Panc1 (cell line): ENCODE results near the gene TBC1D2B. TPM values are rescaled to one million over a fixed set of nuclear protein-coding genes. Genes with fewer than 3 reads are reported as not detected.

Experiments
- ATAC-seq: fragments of 200-7000 bp; cut with Tn5 transposase; 2 replicates; pipeline ENCODE4 v1.9.1; 2020; ENCODE audit warnings: mild to moderate bottlenecking, moderate library complexity
- BruUV-seq: library from RNA; stranded (reverse); fragments of 400-500 nt; replicated peaks from 2 replicates; lab custom pipeline; 2021; lab: Mats Ljungman, UMichigan
- CTCF ChIA-PET: fragments of 300-600 bp; sonication (Branson Sonifier 250); formaldehyde crosslinking; loops from one replicate; lab custom pipeline; 2022; ENCODE audit warnings: antibody characterized with exemption; lab: Charles Lee
- POLR2A ChIA-PET: fragments of 300-600 bp; sonication (Branson Sonifier 250); formaldehyde crosslinking; loops from one replicate; lab custom pipeline; 2022; ENCODE audit warnings: antibody characterized with exemption; lab: Charles Lee
- DNase-seq: peaks from one replicate; pipeline ENCODE4 v3.0.0-alpha.2; 2010; ENCODE audit warnings: low read depth, low spot score
- H3K27ac ChIP-seq: 2 replicates; pipeline ENCODE4 v1.5.1; 2011; ENCODE audit warnings: mild to moderate bottlenecking, low read length, inconsistent platforms
- H3K27me3 ChIP-seq: fragments of 200-500 bp; sonication (Bioruptor generic); 2 replicates; pipeline ENCODE4 v1.6.0; 2014; ENCODE audit warnings: low read length, inconsistent platforms; ENCODE audit not compliant: control insufficient read depth, insufficient read depth
- H3K36me3 ChIP-seq: fragments of 200-500 bp; sonication (Bioruptor generic); 2 replicates; pipeline ENCODE4 v1.5.1; 2014; ENCODE audit warnings: inconsistent platforms, mild to moderate bottlenecking, low read length, moderate library complexity; ENCODE audit not compliant: control insufficient read depth, insufficient read depth
- H3K4me1 ChIP-seq: 2 replicates; pipeline ENCODE4 v1.5.1; 2011; ENCODE audit warnings: inconsistent platforms, mild to moderate bottlenecking, low read length, moderate library complexity; ENCODE audit not compliant: control insufficient read depth, insufficient read depth
- H3K4me3 ChIP-seq, 2 experiments: 2 replicates each; pipeline ENCODE4 v1.5.1; 2011 to 2012; ENCODE audit warnings: low read depth in 2 of 2, low read length in 2 of 2, mild to moderate bottlenecking in 2 of 2, inconsistent platforms in 1 of 2, moderate library complexity in 1 of 2
- H3K9me3 ChIP-seq: fragments of 200-500 bp; sonication (Bioruptor generic); 2 replicates; pipeline ENCODE4 v1.5.1; 2014; ENCODE audit warnings: low read depth, mild to moderate bottlenecking, inconsistent platforms, low read length, moderate library complexity; ENCODE audit not compliant: control insufficient read depth, insufficient read depth
- CTCF ChIP-seq: fragments of 450-650 bp; IDR thresholded peaks from 2 replicates; pipeline ENCODE4 v1.5.1; 2017; ENCODE audit warnings: mild to moderate bottlenecking
- POLR2AphosphoS5 ChIP-seq: IDR thresholded peaks from 2 replicates; pipeline ENCODE4 v1.6.1; 2012; ENCODE audit warnings: mild to moderate bottlenecking, low read depth, low read length, moderate library complexity
- SIN3A ChIP-seq: IDR thresholded peaks from 2 replicates; pipeline ENCODE4 v1.6.1; 2012; ENCODE audit warnings: low read depth, mild to moderate bottlenecking, low read length, moderate library complexity, borderline replicate concordance; ENCODE audit not compliant: insufficient read depth
- TCF7L2 ChIP-seq: IDR thresholded peaks from 2 replicates; pipeline ENCODE4 v1.6.1; 2011; ENCODE audit warnings: mild to moderate bottlenecking, low read depth, low read length, inconsistent platforms
- in situ Hi-C: cut with HindIII; loops from 2 replicates; pipeline ENCODE4 v1.10.0; 2016; ENCODE audit warnings: low sequenced_read_pairs, low pct_unique_long_range_greater_than_20kb
- intact Hi-C: fragments of 100-400 bp; cut with micrococcal nuclease; formaldehyde crosslinking; loops from one replicate; pipeline ENCODE4 v1.10.0; 2022; ENCODE audit not compliant: unreplicated experiment
- total RNA-seq: library from RNA; stranded (reverse); gene quantifications from one replicate; pipeline ENCODE4 v1.2.1, GENCODE V29; 2021; ENCODE audit not compliant: unreplicated experiment
- TF ChIP-seq, protein P1 (sequence below), 2 experiments: IDR thresholded peaks; 2 replicates each; pipeline ENCODE4 v1.6.1; 2011 to 2012; ENCODE audit warnings: low read depth in 2 of 2, control low read depth in 1 of 2, low read length in 1 of 2, mild to moderate bottlenecking in 1 of 2, moderate library complexity in 1 of 2; ENCODE audit not compliant: insufficient read depth in 1 of 2

The TBC1D2B gene
- total RNA-seq, 1 experiment from 2014 or later = 59.3 TPM

DNA sequence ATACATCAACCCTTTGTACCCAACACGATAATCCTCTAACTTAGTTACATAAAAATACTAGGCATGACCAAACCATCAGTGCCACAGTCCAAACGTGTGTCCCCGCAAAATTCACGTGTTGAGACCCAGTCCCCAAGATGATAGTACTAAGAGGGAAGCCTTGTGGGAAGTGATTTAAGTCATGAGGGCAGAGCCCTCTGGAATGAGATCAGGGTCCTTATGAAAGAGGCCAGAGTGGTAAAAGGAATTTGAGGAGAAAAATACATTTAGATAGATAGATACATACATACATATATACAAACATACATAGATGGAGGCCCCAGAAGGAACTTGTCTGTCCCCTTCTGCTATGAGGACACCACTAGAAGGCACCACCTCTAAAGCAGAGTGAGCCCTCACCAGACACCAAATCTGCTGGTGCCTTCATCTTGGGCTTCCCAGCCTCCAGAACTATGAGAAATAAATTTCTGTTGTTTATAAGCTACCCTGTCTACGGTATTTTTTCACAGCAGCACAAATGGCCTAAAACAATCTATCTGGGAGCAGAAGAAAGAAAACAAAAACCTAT, 8.0 kb downstream of the TBC1D2B start:
- TF ChIP-seq CTCF = peak; percentile 9; the same call in 1 of the 2 replicates
- TF ChIP-seq, protein P1, sequence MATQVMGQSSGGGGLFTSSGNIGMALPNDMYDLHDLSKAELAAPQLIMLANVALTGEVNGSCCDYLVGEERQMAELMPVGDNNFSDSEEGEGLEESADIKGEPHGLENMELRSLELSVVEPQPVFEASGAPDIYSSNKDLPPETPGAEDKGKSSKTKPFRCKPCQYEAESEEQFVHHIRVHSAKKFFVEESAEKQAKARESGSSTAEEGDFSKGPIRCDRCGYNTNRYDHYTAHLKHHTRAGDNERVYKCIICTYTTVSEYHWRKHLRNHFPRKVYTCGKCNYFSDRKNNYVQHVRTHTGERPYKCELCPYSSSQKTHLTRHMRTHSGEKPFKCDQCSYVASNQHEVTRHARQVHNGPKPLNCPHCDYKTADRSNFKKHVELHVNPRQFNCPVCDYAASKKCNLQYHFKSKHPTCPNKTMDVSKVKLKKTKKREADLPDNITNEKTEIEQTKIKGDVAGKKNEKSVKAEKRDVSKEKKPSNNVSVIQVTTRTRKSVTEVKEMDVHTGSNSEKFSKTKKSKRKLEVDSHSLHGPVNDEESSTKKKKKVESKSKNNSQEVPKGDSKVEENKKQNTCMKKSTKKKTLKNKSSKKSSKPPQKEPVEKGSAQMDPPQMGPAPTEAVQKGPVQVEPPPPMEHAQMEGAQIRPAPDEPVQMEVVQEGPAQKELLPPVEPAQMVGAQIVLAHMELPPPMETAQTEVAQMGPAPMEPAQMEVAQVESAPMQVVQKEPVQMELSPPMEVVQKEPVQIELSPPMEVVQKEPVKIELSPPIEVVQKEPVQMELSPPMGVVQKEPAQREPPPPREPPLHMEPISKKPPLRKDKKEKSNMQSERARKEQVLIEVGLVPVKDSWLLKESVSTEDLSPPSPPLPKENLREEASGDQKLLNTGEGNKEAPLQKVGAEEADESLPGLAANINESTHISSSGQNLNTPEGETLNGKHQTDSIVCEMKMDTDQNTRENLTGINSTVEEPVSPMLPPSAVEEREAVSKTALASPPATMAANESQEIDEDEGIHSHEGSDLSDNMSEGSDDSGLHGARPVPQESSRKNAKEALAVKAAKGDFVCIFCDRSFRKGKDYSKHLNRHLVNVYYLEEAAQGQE (IDR thresholded peaks at IDR 0.05; ENCODE audit: insufficient read depth in 1 of 2, low read depth in 2 of 2, low read length in 1 of 2) = no peak
- TF ChIP-seq POLR2AphosphoS5 = no peak
- TF ChIP-seq TCF7L2 = no peak
- no peak for TF ChIP-seq SIN3A
- intact Hi-C loops (no loop called here), in situ Hi-C loops (no loop called here)
- H3K36me3 ChIP-seq = no peaks in the 10 kb centered on the region
- no peak for ATAC-seq
- POLR2A ChIA-PET = no interaction called here
- peaks cover 90% of the 10 kb centered on the region for H3K4me1 ChIP-seq
- H3K4me3 ChIP-seq = no peak overlapping the region
- no peaks in the 10 kb centered on the region for H3K9me3 ChIP-seq
- CTCF ChIA-PET = interaction anchor here (0.7 to 1.0 kb wide), 2 partner anchors 35 to 171 kb away, joined by 3 read pairs; no protein-coding TSS in a partner anchor
- no peaks in the 10 kb centered on the region for H3K27me3 ChIP-seq
- BruUV-seq = no TSS peak
- peak overlapping the region; percentile 96 for H3K27ac ChIP-seq
- DNase-seq = no peak

- Histone ChIP-seq H3K36me3 (no peaks in the 10 kb centered on the region), H3K27me3 (no peaks in the 10 kb centered on the region), H3K4me3 (peak overlapping the region in 1 of 2 experiments; percentile 12; a peak in 1 of 4 replicates), H3K27ac (peak overlapping the region; percentile 96), H3K4me1 (peaks cover 91% of the 10 kb centered on the region), H3K9me3 (no peaks in the 10 kb centered on the region)
- in situ Hi-C loops (no loop called here), intact Hi-C loops (no loop called here)
- CTCF ChIA-PET = interaction anchor here (0.5 to 1.0 kb wide), 2 partner anchors 104 to 172 kb away, joined by 3 to 7 read pairs; no protein-coding TSS in a partner anchor
- no peak for TF ChIP-seq TCF7L2
- no peak for TF ChIP-seq SIN3A
- TF ChIP-seq CTCF = peak; percentile 0; the same call in 1 of the 2 replicates
- TF ChIP-seq, protein P1 (IDR thresholded peaks at IDR 0.05; ENCODE audit: insufficient read depth in 1 of 2, low read depth in 2 of 2, low read length in 1 of 2) = no peak
- ATAC-seq (no peak; the same call in 1 of the 2 replicates), DNase-seq (no peak)
- BruUV-seq = no TSS peak
- POLR2A ChIA-PET = no interaction called here
These were observed 8.5 kb downstream of the TBC1D2B start for GRCh38 chr15:78069052-78069414.
